ENCODE data around the gene PI4KA. TPM values are rescaled to one million over a fixed set of nuclear protein-coding genes. Genes with fewer than 3 reads are reported as not detected.

The PI4KA gene
- total RNA-seq, 6 donors from 2014 or later, result 68.6 to 251 (median 89.5) TPM

GRCh38 chr22:20796731-20797130, 61.9 kb downstream of the PI4KA start:
- Histone ChIP-seq H3K36me3 (peaks cover 39 to 93% (median 78%) of the 10 kb centered on the region in 4 donors), H3K9me3 (no peaks in the 10 kb centered on the region)

GRCh38 chr22:20794650-20795413, 63.8 kb downstream of the PI4KA start:
- DNase-seq, result no peak
- TF ChIP-seq POLR2AphosphoS5 (IDR thresholded peaks at IDR 0.05) (no peak), POLR2A (IDR thresholded peaks at IDR 0.05) (no peak), EP300 (IDR thresholded peaks at IDR 0.05) (no peak), CTCF (IDR thresholded peaks at IDR 0.05) (no peak)
- Histone ChIP-seq H3K27me3 (no peaks in the 10 kb centered on the region), H3K27ac (no peak overlapping the region), H3K4me1 (no peaks in the 10 kb centered on the region), H3K36me3 (peaks cover 27 to 92% (median 64%) of the 10 kb centered on the region in 4 donors), H3K4me3 (no peak overlapping the region), H3K9me3 (no peaks in the 10 kb centered on the region)
- 84 to 85% methylated on average over 7 of the region's 7 CpGs for WGBS, 2 donors
- ATAC-seq (ENCODE audit: low FRiP score in 2 of 2), result no peak

More at GRCh38 chr22:20796731-20797130, 61.9 kb downstream of the PI4KA start:
- DNase-seq, result no peak
- H3K27me3 ChIP-seq, result no peaks in the 10 kb centered on the region
- ATAC-seq (ENCODE audit: low FRiP score in 2 of 2), result no peak
- no peak overlapping the region for H3K27ac ChIP-seq
- WGBS, 2 donors, result 94% methylated on average over 8 of the region's 8 CpGs
- H3K4me3 ChIP-seq, result no peak overlapping the region
- TF ChIP-seq EP300 (IDR thresholded peaks at IDR 0.05), result no peak
- no peaks in the 10 kb centered on the region for H3K4me1 ChIP-seq

- no peak for DNase-seq
- H3K4me1 ChIP-seq, result no peaks in the 10 kb centered on the region
- H3K9me3 ChIP-seq, result no peaks in the 10 kb centered on the region
- WGBS, 2 donors, result 77 to 88% methylated on average over 12 to 13 of the region's 13 CpGs
- no peak overlapping the region for H3K4me3 ChIP-seq
- ATAC-seq (ENCODE audit: low FRiP score in 2 of 2), result no peak
- TF ChIP-seq POLR2A (IDR thresholded peaks at IDR 0.05) (no peak), EP300 (IDR thresholded peaks at IDR 0.05) (no peak), POLR2AphosphoS5 (IDR thresholded peaks at IDR 0.05) (no peak), CTCF (IDR thresholded peaks at IDR 0.05) (no peak)
- no peak overlapping the region for H3K27ac ChIP-seq
- no peaks in the 10 kb centered on the region for H3K27me3 ChIP-seq
- peaks cover 19 to 92% (median 58%) of the 10 kb centered on the region in 4 donors for H3K36me3 ChIP-seq
Measured at GRCh38 chr22:20793748-20794649, 64.6 kb downstream of the PI4KA start.

- peaks cover 10 to 92% (median 56%) of the 10 kb centered on the region in 4 donors for H3K36me3 ChIP-seq
- H3K27ac ChIP-seq, result no peak overlapping the region
Measured at GRCh38 chr22:20792966-20793728, 65.5 kb downstream of the PI4KA start.

More at GRCh38 chr22:20792966-20793728, 65.5 kb downstream of the PI4KA start:
- H3K4me3 ChIP-seq, result no peak overlapping the region
- WGBS, 2 donors, result 84 to 85% methylated on average over 3 of the region's 3 CpGs
- H3K4me1 ChIP-seq, result no peaks in the 10 kb centered on the region
- DNase-seq (no peak), ATAC-seq (ENCODE audit: low FRiP score in 2 of 2) (no peak)
- TF ChIP-seq CTCF (IDR thresholded peaks at IDR 0.05) (no peak), POLR2A (IDR thresholded peaks at IDR 0.05) (no peak), EP300 (IDR thresholded peaks at IDR 0.05) (no peak), POLR2AphosphoS5 (IDR thresholded peaks at IDR 0.05) (no peak)
- no peaks in the 10 kb centered on the region for H3K27me3 ChIP-seq
- no peaks in the 10 kb centered on the region for H3K9me3 ChIP-seq

Measured in upper lobe of left lung (tissue), 6 donors.